ENCODE data around the gene SRRM3. TPM values are rescaled to one million over a fixed set of nuclear protein-coding genes. Genes with fewer than 3 reads are reported as not detected.

SRRM3 gene
- total and polyA plus RNA-seq, 9 of the 15 experiments (the other 6 are each of a cell fraction or from before 2014, with no cell fraction given): 0.04 to 0.91 (median 0.46) TPM; not detected in 2

DNA sequence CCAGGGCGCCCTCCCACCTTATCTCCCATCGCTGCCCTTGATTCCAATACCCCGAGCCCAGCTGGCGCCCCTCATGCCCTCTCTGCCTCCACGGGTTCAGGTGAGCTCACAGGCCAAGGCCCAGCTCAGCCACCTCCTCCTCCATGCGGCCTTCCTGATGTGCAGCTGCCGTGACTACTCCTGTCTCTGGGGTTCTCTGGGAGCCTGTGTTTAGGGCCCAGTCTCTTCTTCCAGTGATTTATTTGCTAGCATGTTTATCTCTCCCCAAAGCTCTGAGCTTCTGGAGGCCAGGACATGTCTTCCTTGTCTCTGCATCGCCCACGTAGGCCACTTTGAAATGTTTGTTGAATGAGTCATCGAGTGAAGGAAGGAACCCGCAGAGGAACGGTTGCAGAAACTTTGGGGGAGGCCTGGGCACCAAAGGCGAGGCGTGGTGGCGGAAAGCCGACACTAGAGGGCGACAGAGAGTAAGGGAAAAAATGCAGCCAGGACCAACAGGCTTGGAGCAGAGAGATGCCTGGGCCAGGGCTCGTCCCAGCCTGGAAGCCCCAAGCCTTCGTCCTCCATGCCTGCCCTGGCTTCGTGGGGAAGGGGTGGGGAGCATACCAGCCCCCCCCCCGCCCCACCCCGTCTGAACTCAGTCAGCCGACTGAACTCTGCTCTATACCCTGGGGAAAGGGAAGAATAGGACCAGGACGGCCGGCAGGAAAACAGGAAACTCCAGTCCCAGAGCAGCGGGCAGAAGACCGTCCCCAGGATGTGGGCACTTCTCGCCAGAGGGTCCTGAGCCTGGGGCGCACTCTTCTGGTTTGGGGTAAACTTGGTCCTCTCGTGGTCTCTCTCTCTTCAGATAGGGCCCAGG lies 89.9 kb downstream of the SRRM3 start (continued):
- TF ChIP-seq NCOR1 (IDR thresholded peaks at IDR 0.05): peak; percentile 73
- no peak for TF ChIP-seq NFIX (CRISPR knock-in tag; IDR thresholded peaks at IDR 0.05; ENCODE audit: low read depth)
- 0 out of 2 replicates have a peak, but pooled peaks have one; percentile 57 for TF ChIP-seq ZC3H11A (IDR thresholded peaks at IDR 0.05; ENCODE audit: low read depth, low read length)
- TF ChIP-seq KLF16 (IDR thresholded peaks at IDR 0.05): peak; percentile 70
- TF ChIP-seq ZNF134 (CRISPR knock-in tag; conservative IDR thresholded peaks at IDR 0.05): no peak
- TF ChIP-seq ZNF384 (IDR thresholded peaks at IDR 0.05; ENCODE audit: low read depth, low read length): peak; percentile 57
- TF ChIP-seq KDM1A (IDR thresholded peaks at IDR 0.05): peak; percentile 94 to 96
- TF ChIP-seq CC2D1A (IDR thresholded peaks at IDR 0.05): peak; percentile 92
- TF ChIP-seq, protein P1, sequence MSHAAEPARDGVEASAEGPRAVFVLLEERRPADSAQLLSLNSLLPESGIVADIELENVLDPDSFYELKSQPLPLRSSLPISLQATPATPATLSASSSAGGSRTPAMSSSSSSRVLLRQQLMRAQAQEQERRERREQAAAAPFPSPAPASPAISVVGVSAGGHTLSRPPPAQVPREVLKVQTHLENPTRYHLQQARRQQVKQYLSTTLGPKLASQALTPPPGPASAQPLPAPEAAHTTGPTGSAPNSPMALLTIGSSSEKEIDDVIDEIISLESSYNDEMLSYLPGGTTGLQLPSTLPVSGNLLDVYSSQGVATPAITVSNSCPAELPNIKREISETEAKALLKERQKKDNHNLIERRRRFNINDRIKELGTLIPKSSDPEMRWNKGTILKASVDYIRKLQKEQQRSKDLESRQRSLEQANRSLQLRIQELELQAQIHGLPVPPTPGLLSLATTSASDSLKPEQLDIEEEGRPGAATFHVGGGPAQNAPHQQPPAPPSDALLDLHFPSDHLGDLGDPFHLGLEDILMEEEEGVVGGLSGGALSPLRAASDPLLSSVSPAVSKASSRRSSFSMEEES (CRISPR knock-in tag; IDR thresholded peaks at IDR 0.05): no peak
- TF ChIP-seq ZNF75A (CRISPR knock-in tag; IDR thresholded peaks at IDR 0.05): no peak
- 0 out of 2 replicates have a peak, but pooled peaks have one; percentile 29 for TF ChIP-seq ZNF143 (CRISPR knock-in tag; IDR thresholded peaks at IDR 0.05)
- TF ChIP-seq, protein P2, sequence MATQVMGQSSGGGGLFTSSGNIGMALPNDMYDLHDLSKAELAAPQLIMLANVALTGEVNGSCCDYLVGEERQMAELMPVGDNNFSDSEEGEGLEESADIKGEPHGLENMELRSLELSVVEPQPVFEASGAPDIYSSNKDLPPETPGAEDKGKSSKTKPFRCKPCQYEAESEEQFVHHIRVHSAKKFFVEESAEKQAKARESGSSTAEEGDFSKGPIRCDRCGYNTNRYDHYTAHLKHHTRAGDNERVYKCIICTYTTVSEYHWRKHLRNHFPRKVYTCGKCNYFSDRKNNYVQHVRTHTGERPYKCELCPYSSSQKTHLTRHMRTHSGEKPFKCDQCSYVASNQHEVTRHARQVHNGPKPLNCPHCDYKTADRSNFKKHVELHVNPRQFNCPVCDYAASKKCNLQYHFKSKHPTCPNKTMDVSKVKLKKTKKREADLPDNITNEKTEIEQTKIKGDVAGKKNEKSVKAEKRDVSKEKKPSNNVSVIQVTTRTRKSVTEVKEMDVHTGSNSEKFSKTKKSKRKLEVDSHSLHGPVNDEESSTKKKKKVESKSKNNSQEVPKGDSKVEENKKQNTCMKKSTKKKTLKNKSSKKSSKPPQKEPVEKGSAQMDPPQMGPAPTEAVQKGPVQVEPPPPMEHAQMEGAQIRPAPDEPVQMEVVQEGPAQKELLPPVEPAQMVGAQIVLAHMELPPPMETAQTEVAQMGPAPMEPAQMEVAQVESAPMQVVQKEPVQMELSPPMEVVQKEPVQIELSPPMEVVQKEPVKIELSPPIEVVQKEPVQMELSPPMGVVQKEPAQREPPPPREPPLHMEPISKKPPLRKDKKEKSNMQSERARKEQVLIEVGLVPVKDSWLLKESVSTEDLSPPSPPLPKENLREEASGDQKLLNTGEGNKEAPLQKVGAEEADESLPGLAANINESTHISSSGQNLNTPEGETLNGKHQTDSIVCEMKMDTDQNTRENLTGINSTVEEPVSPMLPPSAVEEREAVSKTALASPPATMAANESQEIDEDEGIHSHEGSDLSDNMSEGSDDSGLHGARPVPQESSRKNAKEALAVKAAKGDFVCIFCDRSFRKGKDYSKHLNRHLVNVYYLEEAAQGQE (IDR thresholded peaks at IDR 0.05; ENCODE audit: borderline replicate concordance): peak; percentile 96
- TF ChIP-seq, protein P2 (CRISPR knock-in tag; IDR thresholded peaks at IDR 0.05; ENCODE audit: low read depth): no peak
- TF ChIP-seq PHF21A (IDR thresholded peaks at IDR 0.05; ENCODE audit: borderline replicate concordance, low read depth): peak; percentile 97
- TF ChIP-seq BCOR (IDR thresholded peaks at IDR 0.05): peak; percentile 87
- peak; percentile 83 for TF ChIP-seq LEF1 (IDR thresholded peaks at IDR 0.05)
- no peak for TF ChIP-seq ZFP30 (CRISPR knock-in tag; IDR thresholded peaks at IDR 0.05; ENCODE audit: borderline replicate concordance)
- peak; percentile 31 for TF ChIP-seq TAF1 (IDR thresholded peaks at IDR 0.05; ENCODE audit: control insufficient read depth, extremely low read depth, insufficient read depth, low read length, severe bottlenecking)
- TF ChIP-seq HNRNPL (IDR thresholded peaks at IDR 0.05; ENCODE audit: low read depth, low read length): no peak
- peak; percentile 75 for TF ChIP-seq ETV5 (CRISPR knock-in tag; IDR thresholded peaks at IDR 0.05; ENCODE audit: low read depth)

Data from K562 (cell line).